H9 (cell line): Measurements from ENCODE around the gene LRRC26. TPM values are rescaled to one million over a fixed set of nuclear protein-coding genes. Genes with fewer than 3 reads are reported as not detected.

Source experiments
- DNase-seq: peaks from one replicate; pipeline ENCODE4 v3.0.0-alpha.2; 2017
- H2AFZ ChIP-seq: one replicate; pipeline ENCODE4 v1.6.1; 2013; ENCODE audit warnings: mild to moderate bottlenecking, low read length, control low read depth, moderate library complexity
- H2AK5ac ChIP-seq: 2 replicates; pipeline ENCODE4 v1.6.1; 2013; ENCODE audit warnings: low read length, control low read depth, mixed read lengths; ENCODE audit not compliant: insufficient read length
- H2BK120ac ChIP-seq: one replicate; pipeline ENCODE4 v1.6.1; 2013; ENCODE audit warnings: low read depth, mild to moderate bottlenecking, low read length, control low read depth, inconsistent platforms; ENCODE audit not compliant: poor library complexity, severe bottlenecking
- H2BK12ac ChIP-seq: 2 replicates; pipeline ENCODE4 v1.6.1; 2013; ENCODE audit warnings: low read length, control low read depth, mixed read lengths, low read depth; ENCODE audit not compliant: insufficient read length
- H2BK15ac ChIP-seq: 2 replicates; pipeline ENCODE4 v1.6.1; 2013; ENCODE audit warnings: low read depth, low read length, control low read depth
- H2BK20ac ChIP-seq: one replicate; pipeline ENCODE4 v1.6.1; 2013; ENCODE audit warnings: low read depth, mild to moderate bottlenecking, low read length, control low read depth, inconsistent platforms; ENCODE audit not compliant: poor library complexity, severe bottlenecking
- H2BK5ac ChIP-seq: 2 replicates; pipeline ENCODE4 v1.6.1; 2013; ENCODE audit warnings: low read length, control low read depth, mixed read lengths; ENCODE audit not compliant: insufficient read length
- H3K14ac ChIP-seq: 2 replicates; pipeline ENCODE4 v1.6.1; 2013; ENCODE audit warnings: low read length, control low read depth; ENCODE audit not compliant: insufficient read depth
- H3K18ac ChIP-seq: 2 replicates; pipeline ENCODE4 v1.6.1; 2013; ENCODE audit warnings: low read depth, mild to moderate bottlenecking, mixed read lengths, low read length, control low read depth; ENCODE audit not compliant: insufficient read length
- H3K23ac ChIP-seq: 2 replicates; pipeline ENCODE4 v1.6.1; 2013; ENCODE audit warnings: low read length, control low read depth, mixed read lengths, low read depth; ENCODE audit not compliant: insufficient read length
- H3K23me2 ChIP-seq: 2 replicates; pipeline ENCODE4 v1.6.1; 2013; ENCODE audit warnings: low read depth, mild to moderate bottlenecking, mixed read lengths, low read length, control low read depth; ENCODE audit not compliant: insufficient read length, poor library complexity, severe bottlenecking
- H3K27ac ChIP-seq: 2 replicates; pipeline ENCODE4 v1.5.1; 2013; ENCODE audit warnings: low read length, control low read depth, mixed read lengths, low read depth; ENCODE audit not compliant: insufficient read length
- H3K27me3 ChIP-seq: 2 replicates; pipeline ENCODE4 v1.6.1; 2013; ENCODE audit warnings: low read length, control low read depth, inconsistent platforms; ENCODE audit not compliant: insufficient read depth
- H3K4ac ChIP-seq: 2 replicates; pipeline ENCODE4 v1.6.1; 2013; ENCODE audit warnings: low read depth, mild to moderate bottlenecking, control low read depth, inconsistent platforms, low read length, moderate library complexity
- H3K4me1 ChIP-seq: 2 replicates; pipeline ENCODE4 v1.6.1; 2013; ENCODE audit warnings: low read length, control low read depth, inconsistent platforms; ENCODE audit not compliant: insufficient read depth
- H3K4me2 ChIP-seq: 2 replicates; pipeline ENCODE4 v1.6.1; 2013; ENCODE audit warnings: low read length, control low read depth, mixed read lengths; ENCODE audit not compliant: insufficient read length, insufficient read depth
- H3K56ac ChIP-seq: 2 replicates; pipeline ENCODE4 v1.6.1; 2013; ENCODE audit warnings: low read depth, mild to moderate bottlenecking, mixed read lengths, low read length, control low read depth; ENCODE audit not compliant: insufficient read length
- H3K79me1 ChIP-seq: 2 replicates; pipeline ENCODE4 v1.6.1; 2013; ENCODE audit warnings: low read depth, mild to moderate bottlenecking, moderate library complexity, low read length, control low read depth, inconsistent platforms; ENCODE audit not compliant: insufficient read depth, poor library complexity, severe bottlenecking
- H3K79me2 ChIP-seq: 2 replicates; pipeline ENCODE4 v1.6.1; 2013; ENCODE audit warnings: low read length, control low read depth, inconsistent platforms; ENCODE audit not compliant: insufficient read depth
- H3K9ac ChIP-seq: 2 replicates; pipeline ENCODE4 v1.6.1; 2013; ENCODE audit warnings: low read length, control low read depth, mixed read lengths; ENCODE audit not compliant: insufficient read length; ENCODE audit errors: extremely low read depth
- H3K9me3 ChIP-seq: one replicate; pipeline ENCODE4 v1.6.1; 2013; ENCODE audit warnings: low read depth, low read length, inconsistent platforms; ENCODE audit not compliant: control insufficient read depth
- H3T11ph ChIP-seq: one replicate; pipeline ENCODE4 v1.6.1; 2013; ENCODE audit warnings: mild to moderate bottlenecking, low read length, control low read depth, inconsistent platforms
- H4K20me1 ChIP-seq: one replicate; pipeline ENCODE4 v1.6.1; 2013; ENCODE audit not compliant: control insufficient read depth, insufficient read length, insufficient read depth
- H4K5ac ChIP-seq: 2 replicates; pipeline ENCODE4 v1.6.1; 2013; ENCODE audit warnings: low read depth, mild to moderate bottlenecking, mixed read lengths, low read length, control low read depth; ENCODE audit not compliant: insufficient read length
- H4K8ac ChIP-seq: replicated peaks from 2 replicates; pipeline ENCODE4 v1.6.1; 2013; ENCODE audit warnings: low read length, control low read depth, mixed read lengths, low read depth; ENCODE audit not compliant: insufficient read length
- H4K91ac ChIP-seq: 2 replicates; pipeline ENCODE4 v1.6.1; 2013; ENCODE audit warnings: low read depth, mild to moderate bottlenecking, moderate library complexity, mixed read lengths, low read length, control low read depth; ENCODE audit not compliant: insufficient read length
- H3K27ac Mint-ChIP-seq, 3 experiments: 2 replicates in 2 of 3; 3 replicates in 1 of 3; pipeline ENCODE4 v1.8.0; 2020 to 2021; ENCODE audit warnings: mixed read lengths in 3 of 3, mild to moderate bottlenecking in 1 of 3, moderate library complexity in 1 of 3
- H3K27me3 Mint-ChIP-seq: 2 replicates; pipeline ENCODE4 v1.8.0; 2021; ENCODE audit warnings: low read depth, mild to moderate bottlenecking, moderate library complexity, mixed read lengths
- H3K36me3 Mint-ChIP-seq, 3 experiments: 2 replicates in 2 of 3; 3 replicates in 1 of 3; pipeline ENCODE4 v1.8.0; 2020 to 2021; ENCODE audit warnings: low read depth in 3 of 3, mixed read lengths in 3 of 3; ENCODE audit not compliant: insufficient read depth in 1 of 3
- H3K4me1 Mint-ChIP-seq, 2 experiments: 2 replicates each; pipeline ENCODE4 v1.8.0; 2020; ENCODE audit warnings: mixed read lengths in 2 of 2
- H3K4me3 Mint-ChIP-seq, 2 experiments: 2 replicates in 1 of 2; 3 replicates in 1 of 2; pipeline ENCODE4 v1.8.0; 2020 to 2021; ENCODE audit warnings: mild to moderate bottlenecking in 2 of 2, mixed read lengths in 2 of 2, moderate library complexity in 1 of 2
- H3K9me3 Mint-ChIP-seq, 2 experiments: 2 replicates in 1 of 2; 3 replicates in 1 of 2; pipeline ENCODE4 v1.8.0; 2020; ENCODE audit warnings: mild to moderate bottlenecking in 2 of 2, mixed read lengths in 2 of 2, moderate library complexity in 1 of 2
- WGBS: extraction: QIAGEN DNeasy Blood & Tissue Kit; methylation state at CpG from one replicate; pipeline ENCODE4 v1.1.7; 2013; ENCODE audit warnings: missing lambda C conversion rate, low lambda C conversion rate, mixed read lengths; ENCODE audit not compliant: insufficient read length; ENCODE audit errors: extremely low coverage; 5-methylcytosine and 5-hydroxymethylcytosine counted together
- total RNA-seq: library from RNA; stranded (reverse); gene quantifications from 2 replicates; pipeline ENCODE4 v1.2.1, GENCODE V29; 2021
- TF ChIP-seq, protein P1 (sequence below): fragments of 200-600 bp; sonication (generic); conservative IDR thresholded peaks from 3 replicates; pipeline ENCODE4 v1.8.0; 2021; ENCODE audit warnings: antibody characterized with exemption, mild to moderate bottlenecking

The LRRC26 gene
- total RNA-seq, 1 experiment from 2014 or later: 0.96 TPM

GRCh38 chr9:137182836-137183235 lies 13.0 kb upstream of the LRRC26 start:
- WGBS: no CpG with 5 or more reads among the region's 17 CpGs

More at GRCh38 chr9:137182836-137183235, 13.0 kb upstream of the LRRC26 start:
- Histone ChIP-seq H3K27me3 (no peaks in the 10 kb centered on the region), H3K79me2 (peaks cover 8% of the 10 kb centered on the region; the same call in 1 of the 2 replicates), H3K27ac (no peak overlapping the region), H4K20me1 (peaks cover 2% of the 10 kb centered on the region), H3K18ac (no peak overlapping the region), H2AK5ac (no peak overlapping the region), H3T11ph (no peak overlapping the region), H3K14ac (no peak overlapping the region), H3K56ac (no peak overlapping the region), H4K8ac (no peak overlapping the region), H3K9me3 (no peaks in the 10 kb centered on the region), H3K23ac (no peak overlapping the region), H4K91ac (no peak overlapping the region), H2BK12ac (no peak overlapping the region), H3K79me1 (peaks cover 5% of the 10 kb centered on the region), H3K9ac (no peak overlapping the region), H2BK120ac (no peak overlapping the region), H3K23me2 (peaks cover 4% of the 10 kb centered on the region), H4K5ac (no peak overlapping the region), H2AFZ (no peak overlapping the region), H3K4ac (no peak overlapping the region), H2BK20ac (no peak overlapping the region), H3K4me2 (no peak overlapping the region), H2BK5ac (no peak overlapping the region), H3K4me1 (no peaks in the 10 kb centered on the region), H2BK15ac (no peak overlapping the region)
- Mint-ChIP-seq H3K4me1 (peaks cover 9 to 13% of the 10 kb centered on the region in 2 experiments), H3K4me3 (no peak overlapping the region), H3K27ac (peak overlapping the region in 1 of 3 experiments; percentile 74; a peak in 1 of 7 replicates), H3K9me3 (no peaks in the 10 kb centered on the region), H3K36me3 (peaks cover 7 to 57% (median 50%) of the 10 kb centered on the region in 3 experiments; a peak in 6 of 7 replicates), H3K27me3 (no peaks in the 10 kb centered on the region)
- TF ChIP-seq, protein P1, sequence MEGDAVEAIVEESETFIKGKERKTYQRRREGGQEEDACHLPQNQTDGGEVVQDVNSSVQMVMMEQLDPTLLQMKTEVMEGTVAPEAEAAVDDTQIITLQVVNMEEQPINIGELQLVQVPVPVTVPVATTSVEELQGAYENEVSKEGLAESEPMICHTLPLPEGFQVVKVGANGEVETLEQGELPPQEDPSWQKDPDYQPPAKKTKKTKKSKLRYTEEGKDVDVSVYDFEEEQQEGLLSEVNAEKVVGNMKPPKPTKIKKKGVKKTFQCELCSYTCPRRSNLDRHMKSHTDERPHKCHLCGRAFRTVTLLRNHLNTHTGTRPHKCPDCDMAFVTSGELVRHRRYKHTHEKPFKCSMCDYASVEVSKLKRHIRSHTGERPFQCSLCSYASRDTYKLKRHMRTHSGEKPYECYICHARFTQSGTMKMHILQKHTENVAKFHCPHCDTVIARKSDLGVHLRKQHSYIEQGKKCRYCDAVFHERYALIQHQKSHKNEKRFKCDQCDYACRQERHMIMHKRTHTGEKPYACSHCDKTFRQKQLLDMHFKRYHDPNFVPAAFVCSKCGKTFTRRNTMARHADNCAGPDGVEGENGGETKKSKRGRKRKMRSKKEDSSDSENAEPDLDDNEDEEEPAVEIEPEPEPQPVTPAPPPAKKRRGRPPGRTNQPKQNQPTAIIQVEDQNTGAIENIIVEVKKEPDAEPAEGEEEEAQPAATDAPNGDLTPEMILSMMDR: no peak
- DNase-seq: no peak
